GM19438 (cell line): ENCODE data around the gene ATOH8.
A peak's percentile ranks its signal among the peaks of the same experiment; 100 is the strongest.

Source experiments
- ATAC-seq: cut with Tn5 transposase; IDR thresholded peaks from one replicate; pipeline ENCODE4 v1.9.1; 2021; ENCODE audit warnings: low read depth; ENCODE audit not compliant: unreplicated experiment

ATOH8 gene

DNA sequence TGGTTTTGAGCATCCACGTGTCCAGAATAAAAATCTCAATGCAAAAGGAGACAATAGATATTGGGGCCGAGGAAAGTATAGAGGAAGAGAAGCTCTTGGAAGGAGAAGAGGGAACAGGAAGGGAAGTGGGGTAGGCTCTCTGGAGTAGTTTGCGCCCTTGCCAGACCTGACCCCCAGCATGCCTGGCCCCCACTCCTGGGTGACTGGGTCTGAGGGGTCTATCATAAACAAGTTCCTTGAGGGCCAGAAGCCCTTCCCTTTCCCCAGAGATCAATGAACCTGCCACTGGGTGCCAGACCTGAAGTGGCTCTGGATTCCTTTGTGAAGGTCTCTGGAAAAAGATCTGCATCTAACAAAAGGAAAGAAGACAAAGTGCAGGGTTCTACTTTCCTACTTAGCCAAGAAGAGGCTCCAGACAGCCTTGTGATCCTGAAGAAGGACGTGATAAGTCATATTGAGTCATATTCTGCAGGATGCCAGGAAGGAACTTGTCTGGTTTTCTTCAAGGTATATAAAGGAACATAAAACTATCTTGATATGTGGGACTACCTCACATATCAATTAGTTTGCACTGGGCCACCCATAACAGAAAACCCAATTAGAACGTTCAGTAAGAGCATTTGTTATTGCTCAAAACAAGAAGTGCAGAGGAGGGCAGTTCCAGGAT is 18.7 kb upstream of the ATOH8 start:
- ATAC-seq, result no peak

GRCh38 chr2:85735691-85736090 is 18.1 kb upstream of the ATOH8 start:
- ATAC-seq, result no peak

DNA sequence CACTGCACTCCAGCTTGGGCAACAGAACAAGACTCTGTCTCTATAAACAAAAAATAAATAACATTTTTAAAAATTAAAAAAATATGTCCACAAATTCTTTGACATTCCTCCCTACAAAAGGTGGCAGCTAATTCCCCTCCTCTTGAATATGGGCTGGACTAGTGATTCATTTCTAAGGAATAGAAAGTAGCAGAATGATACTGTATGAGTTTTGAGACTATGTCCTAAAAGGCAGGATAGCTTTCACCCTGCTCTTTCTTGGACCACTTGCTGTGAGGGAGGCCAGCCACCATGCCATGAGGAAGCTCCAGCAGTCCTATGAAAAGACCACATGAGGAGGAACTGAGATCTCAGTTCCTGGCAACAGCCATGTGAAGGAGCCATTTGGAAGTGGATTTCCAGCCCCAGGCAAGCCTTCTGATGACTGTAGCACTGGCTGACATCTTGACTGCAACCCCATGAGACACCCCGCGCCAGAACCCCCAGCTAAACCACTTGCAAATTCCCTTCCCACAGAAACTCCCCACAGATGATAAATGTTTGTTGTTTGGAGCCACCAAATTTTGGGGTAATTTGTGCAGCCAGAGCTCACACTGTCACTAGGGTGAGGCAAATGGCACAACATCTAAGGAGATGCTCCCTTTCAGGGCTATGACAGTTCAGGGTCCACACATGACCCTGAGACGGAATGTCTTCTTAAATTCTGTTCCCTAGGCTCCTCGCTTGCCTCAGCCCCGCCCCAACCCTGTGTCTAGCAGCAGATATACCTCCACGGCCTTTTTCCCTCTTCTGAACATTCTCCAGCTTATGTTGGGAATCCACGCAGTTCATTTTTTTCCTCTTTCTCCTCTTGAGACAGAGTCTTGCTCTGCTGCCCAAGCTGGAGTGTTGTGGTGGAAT is 17.1 kb upstream of the ATOH8 start:
- ATAC-seq, result no peak

DNA sequence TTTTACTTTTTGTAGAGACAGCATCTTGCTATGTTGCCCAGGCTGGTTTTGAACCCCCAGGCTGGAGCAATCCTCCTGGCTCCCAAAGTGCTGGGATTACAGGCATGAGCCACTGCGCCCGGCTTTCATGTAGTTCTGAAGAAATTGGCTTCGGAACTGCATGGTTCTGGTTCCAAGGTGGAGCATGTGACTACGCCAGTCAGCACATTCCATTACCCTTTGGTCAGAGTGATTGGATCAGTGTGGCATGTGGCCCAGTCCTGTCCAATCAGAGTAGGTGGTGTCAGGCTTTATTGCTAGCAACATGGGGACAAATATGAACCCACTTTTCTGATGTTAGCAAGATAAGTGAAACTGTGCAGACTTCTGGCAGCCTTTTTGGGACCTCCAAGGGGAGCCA is 16.3 kb upstream of the ATOH8 start:
- no peak for ATAC-seq

DNA sequence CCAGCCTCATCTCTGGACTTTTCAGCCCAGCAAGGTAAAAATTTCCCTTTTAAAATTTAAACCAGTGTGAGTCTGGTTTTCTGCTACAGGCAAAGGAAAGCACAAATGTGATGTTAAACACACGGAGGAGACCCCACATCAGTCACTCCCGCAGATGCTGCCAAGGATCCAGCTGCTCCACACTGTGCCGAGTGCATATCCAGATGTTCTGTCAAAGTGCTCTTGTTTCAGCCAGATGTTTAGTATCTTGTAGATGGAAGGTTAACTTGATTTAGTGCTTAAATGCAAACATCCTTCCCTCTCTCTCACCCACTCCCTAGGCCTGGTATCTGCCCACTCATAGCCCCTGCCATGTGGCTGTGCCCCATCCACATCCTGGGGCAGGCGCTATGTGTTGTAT is 15.8 kb upstream of the ATOH8 start:
- no peak for ATAC-seq

DNA sequence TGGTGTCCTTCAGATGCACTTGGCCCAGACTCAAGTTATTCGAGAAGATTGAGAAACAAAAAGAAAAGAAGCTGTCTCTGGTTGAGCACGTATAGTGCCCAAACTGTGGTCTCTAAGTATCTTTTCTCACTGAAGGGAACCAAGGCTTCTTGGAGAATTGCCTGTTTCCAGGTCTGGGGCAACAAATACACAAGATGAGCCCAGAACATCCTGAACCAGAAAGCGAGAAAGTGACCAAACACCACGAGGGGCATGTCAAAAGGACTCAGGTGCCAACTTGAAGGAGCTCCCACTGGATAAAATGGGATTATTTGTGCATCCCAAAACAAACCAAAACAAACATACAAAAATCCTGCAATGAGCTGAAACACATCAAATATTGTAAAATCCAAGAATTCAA is 13.6 kb upstream of the ATOH8 start:
- no peak for ATAC-seq

DNA sequence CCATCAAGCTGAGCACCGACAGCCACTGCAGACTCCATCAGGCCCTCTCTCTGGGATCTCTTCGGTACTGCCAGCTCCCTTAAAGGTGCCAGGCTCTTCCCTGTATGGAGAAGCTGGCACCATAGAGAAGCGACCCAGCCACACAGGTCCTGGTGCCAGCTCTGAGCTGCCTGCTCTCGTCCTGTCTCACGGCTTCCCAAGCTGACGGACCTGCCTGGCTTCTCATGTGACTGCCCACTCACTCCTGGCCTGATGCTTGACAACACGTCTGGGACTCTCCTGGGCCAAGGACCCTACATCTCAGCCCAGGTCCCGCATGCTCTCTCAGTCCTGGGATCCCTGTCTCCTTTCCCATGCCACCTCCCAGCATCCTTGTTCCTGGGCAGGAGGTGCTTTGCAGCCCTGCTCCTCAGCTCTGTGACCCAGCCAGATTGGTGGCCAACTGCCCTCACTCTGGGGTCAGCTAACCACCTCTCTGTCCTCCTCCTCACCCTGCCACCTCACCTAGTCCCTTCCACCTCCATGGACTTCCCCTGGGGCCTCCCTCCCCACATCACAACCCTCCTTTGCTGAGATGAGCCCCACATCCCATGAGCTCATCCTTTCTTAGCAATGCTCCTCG is 12.5 kb upstream of the ATOH8 start:
- no peak for ATAC-seq

DNA sequence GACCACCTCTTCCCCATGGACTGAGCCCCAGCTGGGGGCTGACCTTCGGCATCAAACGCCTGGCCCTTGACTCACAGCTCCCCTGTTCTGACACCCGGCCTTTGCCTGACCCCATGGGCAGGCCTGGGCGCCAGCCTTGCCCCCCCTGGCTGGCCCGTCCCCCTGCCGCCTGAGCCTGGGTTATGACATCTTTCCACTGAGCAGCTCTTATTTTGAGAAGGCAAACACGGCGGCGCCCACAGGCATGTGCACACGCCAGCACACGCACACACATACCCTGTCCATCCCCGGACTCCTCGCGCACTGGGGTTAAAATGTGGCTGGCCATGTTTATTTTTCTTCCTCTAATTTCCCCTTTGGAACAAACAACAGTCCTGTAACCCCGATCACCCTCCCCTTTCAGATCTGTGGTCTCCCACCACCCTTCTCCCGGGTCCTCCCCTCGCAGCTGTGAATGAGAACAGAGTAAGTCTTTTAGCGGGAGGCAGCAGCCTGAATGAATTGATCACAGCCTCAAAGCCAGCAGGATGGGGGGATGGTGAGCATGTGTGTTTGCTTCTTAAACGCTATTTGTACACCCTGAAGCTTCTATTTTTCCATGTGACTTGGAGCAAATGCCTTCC is 11.8 kb upstream of the ATOH8 start:
- ATAC-seq, result no peak

- no peak for ATAC-seq
These were observed 10.3 kb upstream of the ATOH8 start for GRCh38 chr2:85743304-85743978.

- no peak for ATAC-seq
These were observed 9.7 kb upstream of the ATOH8 start for GRCh38 chr2:85744055-85744454.

DNA sequence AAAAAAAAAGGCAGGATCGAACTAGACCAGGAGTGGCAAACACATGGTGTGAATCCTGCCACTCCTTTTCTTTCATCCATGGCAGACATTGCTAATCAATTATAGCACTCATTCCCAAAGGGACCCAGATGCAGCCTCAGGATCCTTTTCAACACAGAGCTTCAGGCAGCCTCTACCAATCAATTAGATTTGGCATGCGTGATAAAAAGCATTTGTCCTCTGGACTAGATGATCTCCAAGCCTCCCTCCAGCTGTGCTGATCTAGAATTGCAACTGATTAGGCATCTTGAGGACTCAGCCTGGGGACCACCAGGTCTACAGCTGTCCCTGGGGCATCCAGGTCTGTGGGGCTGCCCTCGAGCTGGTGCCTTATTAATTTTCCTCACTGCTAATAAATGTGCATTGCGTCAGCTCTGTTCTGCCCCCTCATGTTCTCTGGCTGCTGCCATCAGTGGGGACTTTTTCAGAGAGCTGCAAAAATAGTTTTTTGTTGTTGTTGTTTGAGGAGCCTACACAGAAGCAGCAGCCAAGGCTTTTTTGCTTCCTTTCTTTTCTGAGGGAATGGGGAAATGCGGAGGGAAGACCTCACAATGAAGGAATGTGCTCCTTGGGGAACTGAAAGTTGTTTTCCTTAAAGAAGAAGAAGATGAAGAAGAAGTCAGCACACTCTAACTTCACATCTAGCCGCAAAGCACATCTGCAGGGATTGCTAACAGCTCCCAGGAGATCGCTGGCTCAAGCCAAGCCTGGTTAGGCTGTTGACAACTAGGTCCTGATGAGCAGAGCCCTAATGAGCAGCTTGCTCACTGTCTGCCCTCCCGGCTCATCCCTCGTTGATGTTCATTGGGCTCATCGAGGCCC is 8.8 kb upstream of the ATOH8 start:
- no peak for ATAC-seq

DNA sequence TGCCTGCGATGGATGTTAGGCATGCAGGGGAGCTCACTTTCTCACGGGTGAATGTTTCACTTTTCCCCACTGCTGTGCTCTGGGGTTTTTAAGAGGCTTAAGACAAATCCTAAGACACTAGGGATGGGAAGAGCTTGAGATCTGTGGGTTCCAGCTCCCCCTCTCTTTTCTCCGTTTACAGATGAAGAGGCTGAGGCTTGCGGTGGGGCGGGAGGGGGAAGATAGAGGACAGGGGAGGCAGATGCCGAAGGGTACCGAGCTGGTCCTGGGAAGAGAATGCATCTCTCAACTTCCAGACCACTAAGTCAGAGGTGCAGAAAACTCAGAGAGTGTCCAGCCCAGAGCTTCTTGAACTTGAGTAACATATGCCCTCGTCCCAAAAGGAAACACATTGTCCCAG is 8.2 kb upstream of the ATOH8 start:
- no peak for ATAC-seq

- ATAC-seq, result no peak
These were observed 7.3 kb upstream of the ATOH8 start for GRCh38 chr2:85746321-85747004.

- ATAC-seq, result no peak
These were observed 6.3 kb upstream of the ATOH8 start for GRCh38 chr2:85747441-85747840.

- ATAC-seq, result peak; percentile 53
These were observed 5.6 kb upstream of the ATOH8 start for GRCh38 chr2:85748039-85748734.

- ATAC-seq, result no peak
These were observed 4.6 kb upstream of the ATOH8 start for GRCh38 chr2:85748985-85749875.
